Loucy (cell line): ENCODE results near the gene SEC23B.

ENCODE experiments used
- H2AFZ ChIP-seq: fragments of 200-600 bp; sonication (generic); 2 replicates; pipeline ENCODE4 v1.6.0; 2016; ENCODE audit warnings: antibody characterized with exemption, mild to moderate bottlenecking, low read length, moderate library complexity
- H3F3A ChIP-seq: fragments of 200-600 bp; 2 replicates; pipeline ENCODE4 v1.6.0; 2016; ENCODE audit warnings: antibody characterized with exemption, low read depth, mild to moderate bottlenecking
- H3K27me3 ChIP-seq: fragments of 200-600 bp; sonication (generic); 2 replicates; pipeline ENCODE4 v1.6.1; 2014; ENCODE audit warnings: low read length, mild to moderate bottlenecking; ENCODE audit not compliant: insufficient read depth, poor library complexity, severe bottlenecking
- H3K36me3 ChIP-seq: fragments of 200-600 bp; sonication (generic); 2 replicates; pipeline ENCODE4 v1.6.1; 2016; ENCODE audit warnings: low read length; ENCODE audit not compliant: insufficient read depth
- H3K4me1 ChIP-seq: fragments of 200-600 bp; sonication (generic); 2 replicates; pipeline ENCODE4 v1.5.1; 2014; ENCODE audit warnings: low read length, mild to moderate bottlenecking; ENCODE audit not compliant: insufficient read depth, poor library complexity, severe bottlenecking
- H3K4me2 ChIP-seq: fragments of 200-600 bp; sonication (generic); 2 replicates; pipeline ENCODE4 v1.6.0; 2014; ENCODE audit warnings: antibody characterized with exemption, low read length, low read depth, mild to moderate bottlenecking; ENCODE audit not compliant: poor library complexity, severe bottlenecking
- H3K4me3 ChIP-seq: fragments of 200-600 bp; sonication (generic); 2 replicates; pipeline ENCODE4 v1.5.1; 2014; ENCODE audit warnings: low read length, mild to moderate bottlenecking, mixed read lengths; ENCODE audit not compliant: poor library complexity, severe bottlenecking
- H3K79me2 ChIP-seq: fragments of 200-600 bp; sonication (generic); 2 replicates; pipeline ENCODE4 v1.6.1; 2014; ENCODE audit warnings: low read length; ENCODE audit not compliant: insufficient read depth
- H3K9ac ChIP-seq: fragments of 200-600 bp; sonication (generic); 2 replicates; pipeline ENCODE4 v1.6.0; 2014; ENCODE audit warnings: mild to moderate bottlenecking, low read depth, low read length, moderate library complexity; ENCODE audit not compliant: poor library complexity, severe bottlenecking
- H3K9me2 ChIP-seq: fragments of 200-600 bp; sonication (generic); replicated peaks from 2 replicates; pipeline ENCODE4 v1.6.1; 2016; ENCODE audit warnings: low read depth, low read length, mixed read lengths
- H3K9me3 ChIP-seq: fragments of 200-600 bp; sonication (generic); 2 replicates; pipeline ENCODE4 v1.6.1; 2014; ENCODE audit warnings: mild to moderate bottlenecking, antibody characterized with exemption, low read length, low read depth; ENCODE audit not compliant: insufficient read depth
- H4K20me1 ChIP-seq: fragments of 200-600 bp; sonication (generic); 2 replicates; pipeline ENCODE4 v1.6.0; 2014; ENCODE audit warnings: antibody characterized with exemption, low read length, mild to moderate bottlenecking; ENCODE audit not compliant: insufficient read depth, poor library complexity, severe bottlenecking
- EZH2phosphoT487 ChIP-seq: fragments of 200-600 bp; IDR thresholded peaks from 2 replicates; pipeline ENCODE4 v1.6.1; 2018; ENCODE audit warnings: antibody characterized with exemption, mild to moderate bottlenecking, moderate library complexity, borderline replicate concordance
- TF ChIP-seq, protein P1 (sequence below): fragments of 200-600 bp; sonication (generic); conservative IDR thresholded peaks from 2 replicates; pipeline ENCODE4 v1.5.1; 2014; ENCODE audit warnings: mild to moderate bottlenecking, antibody characterized with exemption, low read length

SEC23B gene

GRCh38 chr20:18537651-18538050 is 29.9 kb downstream of the SEC23B start:
- no peaks in the 10 kb centered on the region for H3K9me3 ChIP-seq
- no peaks in the 10 kb centered on the region for H3K9me2 ChIP-seq
- TF ChIP-seq, protein P1, sequence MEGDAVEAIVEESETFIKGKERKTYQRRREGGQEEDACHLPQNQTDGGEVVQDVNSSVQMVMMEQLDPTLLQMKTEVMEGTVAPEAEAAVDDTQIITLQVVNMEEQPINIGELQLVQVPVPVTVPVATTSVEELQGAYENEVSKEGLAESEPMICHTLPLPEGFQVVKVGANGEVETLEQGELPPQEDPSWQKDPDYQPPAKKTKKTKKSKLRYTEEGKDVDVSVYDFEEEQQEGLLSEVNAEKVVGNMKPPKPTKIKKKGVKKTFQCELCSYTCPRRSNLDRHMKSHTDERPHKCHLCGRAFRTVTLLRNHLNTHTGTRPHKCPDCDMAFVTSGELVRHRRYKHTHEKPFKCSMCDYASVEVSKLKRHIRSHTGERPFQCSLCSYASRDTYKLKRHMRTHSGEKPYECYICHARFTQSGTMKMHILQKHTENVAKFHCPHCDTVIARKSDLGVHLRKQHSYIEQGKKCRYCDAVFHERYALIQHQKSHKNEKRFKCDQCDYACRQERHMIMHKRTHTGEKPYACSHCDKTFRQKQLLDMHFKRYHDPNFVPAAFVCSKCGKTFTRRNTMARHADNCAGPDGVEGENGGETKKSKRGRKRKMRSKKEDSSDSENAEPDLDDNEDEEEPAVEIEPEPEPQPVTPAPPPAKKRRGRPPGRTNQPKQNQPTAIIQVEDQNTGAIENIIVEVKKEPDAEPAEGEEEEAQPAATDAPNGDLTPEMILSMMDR: no peak
- TF ChIP-seq EZH2phosphoT487: no peak
- H3K36me3 ChIP-seq: peaks cover 61% of the 10 kb centered on the region; the same call in 1 of the 2 replicates
- H3K4me1 ChIP-seq: no peaks in the 10 kb centered on the region
- H3F3A ChIP-seq: no peaks in the 10 kb centered on the region
- no peak overlapping the region for H2AFZ ChIP-seq
- no peak overlapping the region for H3K9ac ChIP-seq
- H3K79me2 ChIP-seq: no peaks in the 10 kb centered on the region
- H4K20me1 ChIP-seq: no peaks in the 10 kb centered on the region
- no peak overlapping the region for H3K4me2 ChIP-seq
- no peaks in the 10 kb centered on the region for H3K27me3 ChIP-seq
- H3K4me3 ChIP-seq: no peak overlapping the region

- Histone ChIP-seq H3F3A (no peaks in the 10 kb centered on the region), H3K36me3 (peaks cover 55% of the 10 kb centered on the region; the same call in 1 of the 2 replicates), H3K79me2 (no peaks in the 10 kb centered on the region), H3K27me3 (no peaks in the 10 kb centered on the region), H3K9me3 (no peaks in the 10 kb centered on the region), H3K4me1 (no peaks in the 10 kb centered on the region), H3K9ac (no peak overlapping the region), H2AFZ (no peak overlapping the region), H3K9me2 (no peaks in the 10 kb centered on the region), H3K4me2 (no peak overlapping the region), H4K20me1 (no peaks in the 10 kb centered on the region), H3K4me3 (no peak overlapping the region)
- no peak for TF ChIP-seq EZH2phosphoT487
- TF ChIP-seq, protein P1: no peak
Measured at GRCh38 chr20:18541741-18542140, 34.0 kb downstream of the SEC23B start.

- TF ChIP-seq, protein P1: no peak
- TF ChIP-seq EZH2phosphoT487: no peak
- H3F3A ChIP-seq: no peaks in the 10 kb centered on the region
- no peaks in the 10 kb centered on the region for H3K9me3 ChIP-seq
- no peak overlapping the region for H2AFZ ChIP-seq
- no peaks in the 10 kb centered on the region for H3K27me3 ChIP-seq
- no peak overlapping the region for H3K4me3 ChIP-seq
- no peak overlapping the region for H3K4me2 ChIP-seq
- no peaks in the 10 kb centered on the region for H4K20me1 ChIP-seq
- H3K9me2 ChIP-seq: no peaks in the 10 kb centered on the region
- H3K4me1 ChIP-seq: no peaks in the 10 kb centered on the region
- H3K79me2 ChIP-seq: no peaks in the 10 kb centered on the region
- peaks cover 60% of the 10 kb centered on the region; the same call in 1 of the 2 replicates for H3K36me3 ChIP-seq
- no peak overlapping the region for H3K9ac ChIP-seq
Measured at GRCh38 chr20:18543216-18543615, 35.5 kb downstream of the SEC23B start.
